ENCODE results near the gene SAPCD2.

The SAPCD2 gene

DNA sequence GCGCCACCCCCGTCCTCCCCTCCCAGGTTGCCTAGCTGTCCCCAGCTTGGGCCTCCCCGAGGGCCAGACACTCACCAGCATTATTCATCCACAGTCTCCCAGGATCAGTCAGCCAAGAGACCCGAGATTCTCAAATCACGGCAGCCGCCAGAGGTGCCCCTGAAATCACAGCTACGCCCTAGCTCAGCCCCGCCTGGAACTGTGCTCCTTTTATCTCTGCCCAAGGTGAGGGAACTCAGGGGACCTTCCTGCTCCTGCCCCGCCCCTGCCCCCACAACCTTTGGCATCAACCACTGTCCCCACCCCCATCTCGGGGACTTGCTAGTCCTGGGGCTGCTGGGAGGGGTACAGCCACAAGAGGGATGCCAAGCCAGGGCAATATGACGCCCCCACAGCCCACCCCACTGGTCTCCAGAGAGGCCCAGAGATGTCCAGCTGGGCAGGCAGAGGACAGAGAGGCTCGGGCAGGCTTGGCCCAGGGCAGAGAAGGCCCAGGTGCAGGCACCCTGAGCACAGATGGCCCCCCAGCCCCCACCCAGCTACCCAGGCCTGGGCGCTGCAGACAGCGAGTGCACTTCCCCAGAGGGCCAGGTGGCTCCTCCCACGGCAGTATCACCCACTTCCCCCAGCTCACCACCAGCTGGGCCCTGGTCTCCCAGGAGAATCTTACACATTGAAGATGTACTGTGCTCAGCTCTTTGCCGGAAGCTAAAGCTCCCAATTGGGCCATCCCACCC is 38.3 kb downstream of the SAPCD2 start, which contains the start of gene FUT7:
Gene FUT7, minus strand, starts transcription at position 185 of the 737 bp plus-strand sequence. Its CDS starts 97 bp downstream, at position 88.
- Mint-ChIP-seq H3K4me3 (peak within 1 kb of the TSS; percentile 67), H3K27ac (peak within 1 kb of the TSS; percentile 36)

DNA sequence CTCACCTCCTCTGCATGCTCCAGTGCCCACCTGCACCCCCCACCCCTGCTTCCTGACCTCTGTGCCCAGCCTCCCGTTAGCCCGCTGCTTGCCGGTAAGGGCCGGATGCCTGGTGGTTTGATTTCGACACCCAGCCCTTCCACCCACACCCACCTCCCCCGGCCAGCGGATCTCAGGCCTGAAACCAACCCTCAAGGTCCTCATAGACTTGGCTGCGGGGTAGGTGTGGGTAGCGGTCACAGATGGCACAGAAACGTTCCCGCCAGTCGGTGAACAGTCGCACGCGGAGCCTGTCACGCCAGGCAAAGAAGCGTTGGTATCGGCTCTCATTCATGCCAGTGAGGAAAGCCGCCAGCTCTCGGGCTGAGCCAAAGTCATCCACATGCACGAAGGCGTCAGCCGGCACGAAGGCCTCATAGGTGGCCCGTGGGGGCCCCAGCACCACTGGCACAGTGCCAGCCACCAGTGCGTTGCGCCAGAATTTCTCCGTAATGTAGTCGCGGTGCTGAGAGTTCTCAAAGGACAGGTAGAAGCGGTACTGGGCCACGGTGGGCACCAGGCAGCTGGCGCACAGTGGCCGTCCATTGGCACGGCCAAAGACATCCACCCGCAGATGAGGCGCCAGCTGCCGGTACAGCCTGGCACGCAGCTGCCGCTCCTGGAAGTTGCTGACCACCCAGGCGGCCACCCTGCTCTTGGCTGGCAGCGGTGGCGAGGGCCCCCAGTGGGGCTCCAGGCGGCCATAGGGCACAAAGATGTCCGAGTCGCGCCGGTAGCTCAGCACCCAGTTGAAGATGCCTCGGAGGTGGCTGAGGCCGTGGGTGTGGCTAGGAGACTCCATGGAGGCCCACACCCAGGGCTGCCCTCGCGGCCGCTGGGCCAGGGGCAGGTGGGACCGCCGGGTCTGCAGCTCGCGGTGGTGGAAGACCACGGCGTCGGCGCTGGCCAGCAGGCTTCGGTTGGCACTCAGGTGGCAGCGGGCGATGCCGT is 39.5 kb downstream of the SAPCD2 start:
- Mint-ChIP-seq H3K4me3 (peak overlapping the region; percentile 25), H3K27ac (peak overlapping the region; percentile 57), H3K4me1 (ENCODE audit: low read depth) (peaks cover 35% of the 10 kb centered on the region), H3K9me3 (no peaks in the 10 kb centered on the region), H3K27me3 (ENCODE audit: low read depth) (peaks cover 4% of the 10 kb centered on the region), H3K36me3 (ENCODE audit: low read depth) (no peaks in the 10 kb centered on the region)

More for the DNA sequence above, 38.3 kb downstream of the SAPCD2 start, which contains the start of gene FUT7:
- peaks cover 4% of the 10 kb centered on the region for H3K27me3 Mint-ChIP-seq (ENCODE audit: low read depth)
- H3K4me1 Mint-ChIP-seq (ENCODE audit: low read depth), result peaks cover 35% of the 10 kb centered on the region
- H3K9me3 Mint-ChIP-seq, result no peaks in the 10 kb centered on the region
- H3K36me3 Mint-ChIP-seq (ENCODE audit: low read depth), result no peaks in the 10 kb centered on the region

DNA sequence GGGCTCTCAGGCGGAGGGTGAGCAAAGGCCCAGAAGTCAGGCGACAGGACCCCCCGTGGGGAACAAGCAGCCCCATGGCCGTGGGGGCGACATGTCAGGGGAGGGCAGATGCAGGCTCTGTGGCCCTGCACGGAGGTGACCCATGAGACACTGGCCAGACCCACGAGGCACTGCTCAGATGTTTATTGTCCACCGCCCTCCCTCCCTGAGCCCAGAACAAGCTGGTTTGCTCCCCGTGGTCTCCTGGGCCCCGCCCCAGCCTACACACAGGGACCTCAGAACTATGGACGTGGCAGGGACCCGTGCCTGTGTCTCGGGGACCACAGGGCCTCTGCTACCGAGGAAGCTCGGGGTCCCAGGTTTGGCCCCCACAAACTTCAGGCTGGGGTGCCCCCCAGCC is 40.4 kb downstream of the SAPCD2 start:
- Mint-ChIP-seq H3K36me3 (ENCODE audit: low read depth) (no peaks in the 10 kb centered on the region), H3K4me3 (peak overlapping the region; percentile 25), H3K27ac (no peak overlapping the region), H3K9me3 (no peaks in the 10 kb centered on the region), H3K4me1 (ENCODE audit: low read depth) (peaks cover 33% of the 10 kb centered on the region), H3K27me3 (ENCODE audit: low read depth) (peaks cover 4% of the 10 kb centered on the region)

DNA sequence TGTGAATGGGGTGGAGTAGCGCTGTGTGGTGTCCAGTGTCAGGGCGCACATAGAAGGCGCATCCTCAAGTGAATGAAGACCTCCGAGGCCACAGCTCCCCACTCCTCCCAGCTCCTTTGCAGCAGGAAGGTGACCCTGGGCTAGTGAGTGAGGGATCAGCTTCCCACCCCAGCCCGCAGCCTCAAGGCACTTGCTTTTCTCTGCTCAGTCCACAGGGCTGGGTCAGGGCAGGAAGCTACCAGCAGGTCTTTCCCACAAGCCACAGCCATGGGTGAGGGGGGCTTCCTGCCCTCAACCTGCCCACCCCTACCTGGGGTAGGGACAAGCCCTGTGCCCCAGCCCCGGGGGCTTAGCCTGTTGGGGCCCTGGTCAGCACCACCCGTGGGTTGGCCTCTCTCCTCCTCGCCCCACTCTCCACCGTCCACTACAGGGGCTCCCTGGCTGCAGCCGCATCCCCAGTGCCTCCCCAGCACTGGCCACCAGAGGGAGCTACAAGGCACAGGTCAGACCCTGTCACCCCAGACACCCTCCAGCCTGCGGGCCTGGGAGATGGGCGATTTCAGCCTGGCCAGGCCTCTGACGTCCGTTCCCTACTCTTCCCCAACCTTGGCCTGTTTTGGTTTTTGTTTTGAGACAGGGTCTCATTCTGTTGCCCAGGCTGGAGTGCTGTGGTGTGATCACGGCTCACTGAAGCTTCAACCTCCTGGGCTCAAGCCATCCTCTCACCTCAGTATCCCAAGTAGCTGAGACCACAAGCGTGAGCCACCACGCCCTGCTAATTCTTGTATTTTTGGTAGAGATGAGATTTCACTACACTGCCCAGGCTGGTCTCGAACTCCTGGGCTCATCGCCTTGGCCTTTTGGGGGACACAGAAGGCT is 41.1 kb downstream of the SAPCD2 start:
- Mint-ChIP-seq H3K36me3 (ENCODE audit: low read depth) (no peaks in the 10 kb centered on the region), H3K4me3 (peak overlapping the region; percentile 74), H3K27ac (peak overlapping the region; percentile 73), H3K9me3 (no peaks in the 10 kb centered on the region), H3K4me1 (ENCODE audit: low read depth) (peaks cover 26% of the 10 kb centered on the region), H3K27me3 (ENCODE audit: low read depth) (peaks cover 4% of the 10 kb centered on the region)

DNA sequence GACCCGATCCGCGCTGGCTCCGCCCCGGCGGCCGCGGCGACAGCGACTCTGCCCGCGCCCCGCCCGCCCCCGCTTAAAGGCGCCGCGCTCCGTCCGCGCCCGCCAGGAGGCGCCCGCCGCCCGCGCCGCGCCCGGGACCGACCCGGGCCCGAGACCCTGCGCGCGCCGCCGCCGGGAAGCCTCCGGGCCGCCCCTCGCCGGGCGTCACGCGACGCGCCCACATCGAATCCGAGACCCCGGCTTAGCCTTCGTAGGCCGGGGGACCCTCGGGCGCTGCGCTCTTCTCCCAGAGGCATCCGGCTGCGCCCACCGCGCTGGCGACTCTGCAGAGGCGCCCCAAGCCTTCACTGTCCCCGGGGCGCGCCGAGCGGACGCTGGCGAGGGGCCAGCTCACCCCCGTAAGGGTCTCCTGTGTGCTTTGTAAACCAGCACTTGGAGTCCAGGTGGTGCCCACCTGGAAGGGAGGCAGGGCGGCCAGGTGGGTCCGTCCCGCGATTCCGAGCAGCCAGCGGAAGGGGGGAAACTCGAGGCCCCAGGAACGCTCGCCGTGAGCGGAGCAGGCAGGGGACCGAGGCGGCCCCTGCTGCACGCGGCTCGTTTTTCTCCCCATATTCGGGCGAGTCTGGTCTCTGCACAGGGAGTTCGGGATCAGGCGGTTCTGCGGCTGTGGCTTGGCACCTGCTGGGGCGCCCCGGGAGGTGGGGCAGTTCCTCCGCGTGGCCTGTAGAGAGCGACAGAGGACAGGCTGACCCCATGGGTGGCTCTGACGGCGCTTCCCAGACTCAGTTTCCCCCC is 41.9 kb downstream of the SAPCD2 start:
- H3K27ac Mint-ChIP-seq, result peak overlapping the region; percentile 73

DNA sequence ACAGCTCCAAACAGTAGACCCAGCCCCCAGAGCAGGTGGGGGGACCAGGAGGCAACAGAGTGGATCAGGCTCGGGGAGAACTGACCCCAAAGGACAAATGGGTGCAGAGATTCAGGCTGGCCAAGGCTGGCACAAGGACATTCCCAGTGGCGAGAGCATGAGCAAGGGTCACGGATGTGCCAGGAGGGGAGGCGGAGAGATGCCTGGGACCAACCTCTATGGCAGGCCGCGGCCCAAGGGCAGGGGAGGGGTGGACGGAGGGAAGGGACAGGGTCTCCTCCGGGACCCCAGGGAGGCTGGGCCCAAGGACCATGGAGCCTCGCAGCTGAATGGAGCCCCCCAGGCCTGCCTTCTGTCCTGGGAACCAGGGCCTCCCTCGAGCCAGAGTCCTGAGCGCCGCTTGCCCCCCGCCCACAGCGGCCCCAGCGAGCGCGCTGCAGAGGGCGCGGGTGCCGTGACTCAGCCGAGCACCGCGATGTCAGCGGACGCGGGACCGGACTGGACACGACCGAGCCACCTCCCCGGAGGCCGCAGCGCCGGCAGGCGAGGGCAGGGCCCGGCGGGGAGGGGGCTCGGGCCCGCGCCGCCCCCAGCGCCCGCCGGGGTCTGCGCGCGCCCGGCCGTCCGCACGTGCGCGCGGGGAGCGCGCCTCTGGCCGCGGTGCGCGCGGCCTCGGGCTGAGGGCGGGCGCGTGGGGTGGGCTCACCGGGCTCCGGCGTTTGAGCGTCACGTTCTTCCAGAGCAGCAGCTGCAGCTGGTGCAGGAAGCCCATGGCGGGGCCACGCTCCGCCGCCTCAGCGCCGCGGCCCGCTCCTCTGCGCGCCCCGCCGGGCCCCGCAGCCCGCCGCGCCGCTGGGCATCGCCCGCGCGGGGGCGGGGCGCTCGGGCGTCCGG is 42.7 kb downstream of the SAPCD2 start, which contains the start of gene ABCA2:
Gene ABCA2, minus strand, starts transcription at position 869 of the 894 bp plus-strand sequence. Its CDS starts 97 bp downstream, at position 772.
- H3K36me3 Mint-ChIP-seq (ENCODE audit: low read depth), result no peaks in the 10 kb centered on the region
- peak within 1 kb of the TSS; percentile 82 for H3K4me3 Mint-ChIP-seq
- H3K27me3 Mint-ChIP-seq (ENCODE audit: low read depth), result peaks cover 4% of the 10 kb centered on the region
- peaks cover 19% of the 10 kb centered on the region for H3K4me1 Mint-ChIP-seq (ENCODE audit: low read depth)
- peak within 1 kb of the TSS; percentile 73 for H3K27ac Mint-ChIP-seq
- no peaks in the 10 kb centered on the region for H3K9me3 Mint-ChIP-seq

More for the DNA sequence above, 41.9 kb downstream of the SAPCD2 start:
- Mint-ChIP-seq H3K9me3 (no peaks in the 10 kb centered on the region), H3K4me1 (ENCODE audit: low read depth) (peaks cover 23% of the 10 kb centered on the region), H3K4me3 (peak overlapping the region; percentile 74), H3K36me3 (ENCODE audit: low read depth) (no peaks in the 10 kb centered on the region), H3K27me3 (ENCODE audit: low read depth) (peaks cover 4% of the 10 kb centered on the region)

DNA sequence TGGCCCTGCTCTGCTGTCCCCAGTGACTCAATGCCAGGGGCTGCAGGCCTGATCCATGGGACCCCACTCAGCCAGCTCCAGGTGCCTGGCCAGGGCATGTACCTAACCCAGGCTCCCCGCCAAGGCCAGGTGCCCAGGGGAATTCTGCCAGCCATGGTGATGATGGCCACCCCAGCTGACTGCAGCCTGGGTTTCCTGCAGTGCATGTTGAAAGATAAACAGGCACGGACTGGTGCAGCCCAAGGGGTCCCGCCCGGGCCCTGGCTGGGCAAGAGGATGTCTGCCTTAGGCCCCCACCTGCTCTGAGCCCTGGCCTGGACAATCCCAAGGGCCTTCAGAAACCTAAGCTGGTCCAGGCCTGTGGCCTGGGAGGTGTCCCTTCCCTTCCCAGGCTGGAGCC is 43.5 kb downstream of the SAPCD2 start:
- Mint-ChIP-seq H3K4me1 (ENCODE audit: low read depth) (peaks cover 16% of the 10 kb centered on the region), H3K9me3 (no peaks in the 10 kb centered on the region), H3K36me3 (ENCODE audit: low read depth) (no peaks in the 10 kb centered on the region), H3K27ac (no peak overlapping the region), H3K4me3 (peak overlapping the region; percentile 82), H3K27me3 (ENCODE audit: low read depth) (peaks cover 4% of the 10 kb centered on the region)

DNA sequence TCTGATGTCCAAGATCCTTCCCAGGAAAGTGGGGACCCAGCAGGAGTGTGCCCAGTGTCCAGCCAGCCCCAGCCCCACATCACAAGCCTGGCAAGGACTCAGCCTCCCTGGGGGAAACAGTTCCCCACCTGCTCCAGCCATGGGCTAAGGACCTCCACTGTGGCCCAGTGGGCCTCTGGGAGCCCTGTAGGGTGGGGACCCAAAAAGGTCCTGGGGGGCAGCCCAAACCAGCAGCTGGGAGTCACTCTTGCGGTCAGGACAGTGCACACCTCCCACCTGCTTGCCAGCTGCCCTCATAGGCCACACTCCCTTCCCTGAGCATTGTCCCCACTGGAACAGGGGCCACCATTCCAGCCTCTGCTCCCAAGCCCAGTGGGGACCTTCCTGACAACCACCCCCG is 44.0 kb downstream of the SAPCD2 start:
- peaks cover 15% of the 10 kb centered on the region for H3K4me1 Mint-ChIP-seq (ENCODE audit: low read depth)
- H3K36me3 Mint-ChIP-seq (ENCODE audit: low read depth), result no peaks in the 10 kb centered on the region
- no peak overlapping the region for H3K4me3 Mint-ChIP-seq
- no peaks in the 10 kb centered on the region for H3K9me3 Mint-ChIP-seq
- H3K27ac Mint-ChIP-seq, result no peak overlapping the region
- peaks cover 4% of the 10 kb centered on the region for H3K27me3 Mint-ChIP-seq (ENCODE audit: low read depth)

DNA sequence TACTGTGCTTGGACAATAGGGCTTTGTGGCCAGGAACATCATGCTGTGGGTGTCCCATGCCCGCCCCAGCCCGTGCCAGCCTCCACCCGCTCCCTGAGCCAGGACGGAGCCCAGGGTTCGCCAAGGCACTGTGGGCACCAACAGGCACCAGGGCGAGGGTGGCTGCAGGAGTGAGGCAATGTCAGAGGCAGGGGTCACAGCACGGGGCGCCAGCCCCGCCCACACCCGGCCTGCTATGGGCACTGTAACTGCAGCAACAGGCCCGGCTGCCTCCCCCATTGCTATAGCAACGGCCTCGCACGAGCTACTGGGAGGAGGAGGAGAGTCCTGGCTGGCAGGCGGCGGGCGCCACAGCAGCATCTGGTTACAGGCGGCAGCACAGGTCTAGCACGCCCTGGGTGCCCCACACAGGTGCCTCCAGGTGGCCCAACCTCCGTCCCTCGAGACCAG is 44.8 kb downstream of the SAPCD2 start:
- Mint-ChIP-seq H3K9me3 (no peaks in the 10 kb centered on the region), H3K27me3 (ENCODE audit: low read depth) (peaks cover 4% of the 10 kb centered on the region), H3K4me1 (ENCODE audit: low read depth) (peaks cover 11% of the 10 kb centered on the region), H3K27ac (no peak overlapping the region), H3K4me3 (no peak overlapping the region), H3K36me3 (ENCODE audit: low read depth) (no peaks in the 10 kb centered on the region)

DNA sequence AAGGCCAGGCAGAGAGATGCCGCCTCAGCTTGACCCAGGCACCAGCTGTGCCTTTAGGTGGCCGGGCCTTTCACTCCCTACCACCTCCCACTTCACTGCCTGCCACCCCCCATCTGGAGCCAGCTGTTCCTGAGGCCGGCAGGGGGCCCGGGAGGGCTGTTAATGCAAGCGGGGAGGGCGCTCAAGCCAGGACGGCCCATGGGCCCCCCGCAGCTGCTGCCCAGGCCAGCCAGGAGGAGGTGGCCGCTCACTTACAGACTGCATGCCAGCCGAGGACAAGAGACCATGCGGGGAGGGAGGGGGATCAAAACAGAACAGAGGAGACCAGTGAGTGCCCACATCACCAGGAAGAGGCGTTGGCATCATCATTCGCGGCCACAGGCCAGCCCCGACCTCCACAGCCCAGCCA is 46.8 kb downstream of the SAPCD2 start:
- H3K27me3 Mint-ChIP-seq (ENCODE audit: low read depth), result peaks cover 4% of the 10 kb centered on the region
- H3K9me3 Mint-ChIP-seq, result no peaks in the 10 kb centered on the region
- H3K4me1 Mint-ChIP-seq (ENCODE audit: low read depth), result peaks cover 5% of the 10 kb centered on the region
- no peaks in the 10 kb centered on the region for H3K36me3 Mint-ChIP-seq (ENCODE audit: low read depth)
- no peak overlapping the region for H3K27ac Mint-ChIP-seq
- H3K4me3 Mint-ChIP-seq, result no peak overlapping the region

DNA sequence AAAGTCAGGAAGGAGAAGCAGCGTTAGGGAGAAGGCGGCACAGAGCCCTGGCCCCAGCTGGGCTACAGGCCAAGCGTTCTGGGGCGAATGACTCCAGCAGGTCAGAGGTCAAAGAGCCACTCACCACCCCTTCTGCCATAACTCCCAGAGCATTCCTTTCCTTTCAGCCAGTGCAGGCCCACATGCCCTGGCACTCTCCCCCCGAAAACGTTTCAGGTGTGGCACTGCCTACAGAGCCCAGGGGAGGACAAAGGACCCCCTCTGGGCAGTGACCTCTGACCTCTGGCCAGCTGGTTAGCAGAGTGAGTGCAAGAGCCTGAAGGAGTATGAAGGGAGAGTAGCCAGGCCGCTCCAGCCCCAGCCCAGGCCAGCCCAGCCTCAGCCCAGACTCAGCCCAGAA is 47.2 kb downstream of the SAPCD2 start:
- Mint-ChIP-seq H3K27me3 (ENCODE audit: low read depth) (peaks cover 4% of the 10 kb centered on the region), H3K4me3 (no peak overlapping the region), H3K9me3 (no peaks in the 10 kb centered on the region), H3K27ac (no peak overlapping the region), H3K36me3 (ENCODE audit: low read depth) (no peaks in the 10 kb centered on the region), H3K4me1 (ENCODE audit: low read depth) (peaks cover 5% of the 10 kb centered on the region)

DNA sequence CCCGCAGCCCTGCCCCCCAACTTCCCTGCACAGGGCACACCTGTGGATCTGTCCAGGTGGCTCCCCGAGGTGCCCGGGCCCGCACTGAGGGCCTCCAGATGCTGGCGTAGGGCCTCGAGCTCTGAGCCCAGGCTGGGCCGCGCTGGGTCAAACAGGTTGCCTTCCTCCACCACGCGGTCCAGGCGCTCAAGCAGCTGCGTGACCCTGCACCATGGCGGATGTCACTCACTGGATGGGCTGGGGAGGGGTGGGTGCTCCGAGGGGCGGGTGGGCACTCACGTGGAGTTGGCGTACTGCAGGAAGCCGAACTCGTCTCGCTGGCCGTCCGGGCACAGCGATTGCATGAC is 47.7 kb downstream of the SAPCD2 start:
- no peaks in the 10 kb centered on the region for H3K9me3 Mint-ChIP-seq
- no peak overlapping the region for H3K27ac Mint-ChIP-seq
- peaks cover 5% of the 10 kb centered on the region for H3K4me1 Mint-ChIP-seq (ENCODE audit: low read depth)
- H3K4me3 Mint-ChIP-seq, result no peak overlapping the region
- H3K36me3 Mint-ChIP-seq (ENCODE audit: low read depth), result no peaks in the 10 kb centered on the region
- peaks cover 4% of the 10 kb centered on the region for H3K27me3 Mint-ChIP-seq (ENCODE audit: low read depth)

Data from T-helper 1 cell treated with Interleukin-12 subunit alpha and Interleukin-12 subunit beta and Interleukin-4 antibody, amounts not matched to agents 30 μg/mL and 1 μg/mL, for 36 hours (primary cell).